ENCODE results near the gene PRKCE. TPM values are rescaled to one million over a fixed set of nuclear protein-coding genes. Genes with fewer than 3 reads are reported as not detected.

PRKCE gene
- total and polyA plus RNA-seq, 3 donors from 2014 or later, result 27.4 to 35.8 (median 33.1) TPM

DNA sequence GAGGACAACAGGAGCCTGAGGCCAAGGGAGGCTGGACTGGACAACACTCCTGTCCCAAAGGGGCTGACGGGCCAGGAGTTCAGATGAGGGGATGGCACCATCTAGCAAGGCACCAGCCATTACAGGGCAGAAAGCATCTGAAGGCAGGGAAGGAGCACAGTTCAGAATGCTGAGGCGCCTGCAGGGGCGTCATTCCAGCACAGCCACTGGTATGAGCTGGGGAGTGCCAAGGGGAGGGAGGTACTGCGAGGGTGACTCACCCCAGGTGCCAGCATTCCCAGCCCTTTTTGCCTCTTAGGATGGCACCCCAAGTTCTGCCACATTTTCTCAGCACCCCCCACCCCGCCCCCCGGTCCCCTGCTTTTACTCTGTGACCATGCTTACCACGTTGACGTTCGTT, 515.9 kb downstream of the PRKCE start:
- TF ChIP-seq POLR2A (IDR thresholded peaks at IDR 0.05), result no peak
- TF ChIP-seq, protein P1, sequence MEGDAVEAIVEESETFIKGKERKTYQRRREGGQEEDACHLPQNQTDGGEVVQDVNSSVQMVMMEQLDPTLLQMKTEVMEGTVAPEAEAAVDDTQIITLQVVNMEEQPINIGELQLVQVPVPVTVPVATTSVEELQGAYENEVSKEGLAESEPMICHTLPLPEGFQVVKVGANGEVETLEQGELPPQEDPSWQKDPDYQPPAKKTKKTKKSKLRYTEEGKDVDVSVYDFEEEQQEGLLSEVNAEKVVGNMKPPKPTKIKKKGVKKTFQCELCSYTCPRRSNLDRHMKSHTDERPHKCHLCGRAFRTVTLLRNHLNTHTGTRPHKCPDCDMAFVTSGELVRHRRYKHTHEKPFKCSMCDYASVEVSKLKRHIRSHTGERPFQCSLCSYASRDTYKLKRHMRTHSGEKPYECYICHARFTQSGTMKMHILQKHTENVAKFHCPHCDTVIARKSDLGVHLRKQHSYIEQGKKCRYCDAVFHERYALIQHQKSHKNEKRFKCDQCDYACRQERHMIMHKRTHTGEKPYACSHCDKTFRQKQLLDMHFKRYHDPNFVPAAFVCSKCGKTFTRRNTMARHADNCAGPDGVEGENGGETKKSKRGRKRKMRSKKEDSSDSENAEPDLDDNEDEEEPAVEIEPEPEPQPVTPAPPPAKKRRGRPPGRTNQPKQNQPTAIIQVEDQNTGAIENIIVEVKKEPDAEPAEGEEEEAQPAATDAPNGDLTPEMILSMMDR (IDR thresholded peaks at IDR 0.05), result no peak
- intact Hi-C loops (cut with DNase I; ENCODE audit: low total_unique reads), result no loop called here
- H3K27ac ChIP-seq, result no peak overlapping the region
- no peaks in the 10 kb centered on the region for H3K27me3 ChIP-seq
- DNase-seq, result no peak
- no peak overlapping the region for H3K4me3 ChIP-seq
- H3K36me3 ChIP-seq (ENCODE audit: low read depth, missing control alignments), result no peaks in the 10 kb centered on the region
- no peaks in the 10 kb centered on the region for H3K9me3 ChIP-seq
- 93% methylated on average over 8 to 9 of the region's 9 CpGs for WGBS, 2 donors
- H3K4me1 ChIP-seq, result peaks cover 11% of the 10 kb centered on the region

DNA sequence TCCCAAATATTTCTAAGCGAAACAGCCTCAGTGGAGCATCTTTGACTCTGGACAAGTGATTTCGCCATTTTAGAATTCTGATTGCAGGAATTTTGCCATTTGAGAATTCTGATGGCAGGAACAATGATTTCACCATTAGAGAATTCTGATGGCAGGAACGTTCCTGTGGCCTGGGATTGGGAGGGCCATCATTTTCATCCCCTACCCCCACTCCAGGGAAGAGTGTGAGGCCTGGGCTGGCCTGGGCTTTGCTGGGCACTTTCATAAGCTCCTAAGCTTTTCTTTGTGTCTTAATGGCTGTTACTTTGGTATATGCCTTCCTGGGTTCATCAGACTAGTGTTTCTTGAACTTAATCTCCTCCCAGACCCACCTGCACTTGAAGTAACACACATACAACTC, 516.4 kb downstream of the PRKCE start:
- WGBS, 2 donors, result 88 to 91% methylated on average over 3 of the region's 3 CpGs
- DNase-seq, result no peak
- intact Hi-C loops (cut with DNase I; ENCODE audit: low total_unique reads), result no loop called here
- H3K4me1 ChIP-seq, result peaks cover 11% of the 10 kb centered on the region
- H3K36me3 ChIP-seq (ENCODE audit: low read depth, missing control alignments), result no peaks in the 10 kb centered on the region
- H3K9me3 ChIP-seq, result no peaks in the 10 kb centered on the region
- no peak overlapping the region for H3K27ac ChIP-seq
- TF ChIP-seq POLR2A (IDR thresholded peaks at IDR 0.05), result no peak
- TF ChIP-seq, protein P1 (IDR thresholded peaks at IDR 0.05), result no peak
- H3K27me3 ChIP-seq, result no peaks in the 10 kb centered on the region
- H3K4me3 ChIP-seq, result no peak overlapping the region

DNA sequence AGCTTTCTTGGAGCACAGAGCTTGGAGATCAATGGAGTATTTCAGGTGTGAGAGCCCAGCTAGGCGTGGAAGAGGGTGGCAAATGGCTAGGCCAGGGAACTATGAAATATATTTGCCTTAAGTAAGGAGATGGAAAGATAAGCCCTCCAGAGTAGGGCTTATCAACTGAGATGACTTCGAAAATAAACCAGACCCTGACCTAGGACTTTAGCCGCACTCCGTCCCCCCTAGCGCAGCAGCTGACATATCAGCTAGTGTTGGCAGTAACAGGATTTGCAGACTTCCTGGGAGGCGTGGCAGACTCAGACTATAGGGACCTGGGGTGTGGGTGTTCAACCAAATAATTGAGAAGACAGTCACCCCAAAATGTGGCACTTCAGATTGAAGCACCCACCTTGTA, 518.0 kb downstream of the PRKCE start:
- no peaks in the 10 kb centered on the region for H3K27me3 ChIP-seq
- no peak overlapping the region for H3K27ac ChIP-seq
- WGBS, 2 donors, result 87 to 95% methylated on average over 6 of the region's 6 CpGs
- H3K4me3 ChIP-seq, result no peak overlapping the region
- intact Hi-C loops (cut with DNase I; ENCODE audit: low total_unique reads), result no loop called here
- no peak for DNase-seq
- peaks cover 8% of the 10 kb centered on the region for H3K4me1 ChIP-seq
- TF ChIP-seq, protein P1 (IDR thresholded peaks at IDR 0.05), result no peak
- no peak for TF ChIP-seq POLR2A (IDR thresholded peaks at IDR 0.05)
- H3K9me3 ChIP-seq, result no peaks in the 10 kb centered on the region
- H3K36me3 ChIP-seq (ENCODE audit: low read depth, missing control alignments), result no peaks in the 10 kb centered on the region

DNA sequence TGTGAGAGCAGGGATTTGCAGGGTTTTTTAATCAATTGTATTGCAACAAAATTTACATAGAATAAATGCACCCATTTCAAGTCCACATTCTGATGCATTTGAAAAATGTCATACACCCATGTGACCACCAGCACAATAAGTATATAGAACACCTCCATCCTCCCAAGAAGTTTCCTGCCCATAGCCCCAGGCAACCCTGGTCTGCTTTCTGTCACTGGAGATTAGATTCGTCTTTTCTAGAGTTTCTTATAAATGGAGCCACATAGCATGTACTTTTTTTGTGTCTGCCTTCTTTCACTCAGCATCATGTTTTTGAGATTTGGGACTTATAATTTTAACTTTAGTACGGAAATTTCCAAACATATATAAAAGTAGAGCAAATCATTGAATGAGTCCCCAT, 518.6 kb downstream of the PRKCE start:
- no peaks in the 10 kb centered on the region for H3K27me3 ChIP-seq
- no peaks in the 10 kb centered on the region for H3K36me3 ChIP-seq (ENCODE audit: low read depth, missing control alignments)
- 44 to 47% methylated on average over 2 of the region's 2 CpGs for WGBS, 2 donors
- peaks cover 4% of the 10 kb centered on the region for H3K4me1 ChIP-seq
- H3K9me3 ChIP-seq, result no peaks in the 10 kb centered on the region
- TF ChIP-seq, protein P1 (IDR thresholded peaks at IDR 0.05), result no peak
- TF ChIP-seq POLR2A (IDR thresholded peaks at IDR 0.05), result no peak
- intact Hi-C loops (cut with DNase I; ENCODE audit: low total_unique reads), result no loop called here
- no peak overlapping the region for H3K27ac ChIP-seq
- H3K4me3 ChIP-seq, result no peak overlapping the region
- no peak for DNase-seq

DNA sequence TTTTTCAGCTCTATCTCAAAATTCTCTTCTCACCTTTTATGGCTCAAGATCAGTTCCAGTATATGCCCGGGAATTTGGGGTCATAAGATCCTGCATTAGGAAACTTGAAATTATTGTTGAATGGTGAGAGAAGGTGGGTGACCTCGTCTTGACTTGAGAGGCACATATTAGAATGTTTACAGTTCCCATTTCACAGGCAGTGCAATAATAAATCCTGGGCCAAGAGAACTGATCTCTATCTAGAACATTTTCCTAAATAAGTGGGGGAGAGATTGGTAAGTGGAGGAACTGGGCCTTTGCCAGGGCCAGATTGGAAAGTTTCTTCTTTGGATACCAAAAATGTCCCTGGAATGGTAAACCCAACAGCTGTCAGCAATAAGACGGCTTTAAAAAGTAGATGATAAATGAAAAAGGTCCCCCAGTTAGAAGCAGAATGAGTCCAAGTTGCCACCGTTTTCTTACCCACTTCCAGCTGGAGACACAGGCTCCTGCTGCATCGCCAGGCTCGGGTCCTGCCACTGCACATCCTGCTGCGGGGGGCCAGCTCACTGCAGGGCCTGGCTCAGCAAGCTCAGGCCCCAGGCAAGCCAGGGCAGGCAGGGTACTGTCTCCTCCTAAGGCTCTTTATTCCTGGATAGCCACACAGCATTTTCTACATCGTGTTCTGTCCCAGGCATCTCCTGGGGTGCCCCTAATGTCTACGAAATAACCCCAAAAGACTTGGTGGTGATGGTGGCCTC, 519.3 kb downstream of the PRKCE start:
- Histone ChIP-seq H3K27me3 (no peaks in the 10 kb centered on the region), H3K9me3 (no peaks in the 10 kb centered on the region), H3K27ac (no peak overlapping the region), H3K4me3 (no peak overlapping the region), H3K36me3 (ENCODE audit: low read depth, missing control alignments) (no peaks in the 10 kb centered on the region), H3K4me1 (no peaks in the 10 kb centered on the region)
- 78% methylated on average over 9 of the region's 9 CpGs for WGBS, 2 donors
- intact Hi-C loops (cut with DNase I; ENCODE audit: low total_unique reads), result no loop called here
- no peak for DNase-seq
- no peak for TF ChIP-seq POLR2A (IDR thresholded peaks at IDR 0.05)
- TF ChIP-seq, protein P1 (IDR thresholded peaks at IDR 0.05), result no peak
